ENCODE results near the gene MYO9A. TPM values are rescaled to one million over a fixed set of nuclear protein-coding genes. Genes with fewer than 3 reads are reported as not detected.

Gene MYO9A
- total and polyA plus RNA-seq, 2 donors (not counting 1 experiment from before 2014, with no cell fraction given) = 6.2 to 66.1 TPM

- Histone ChIP-seq H3K4me1 (ENCODE audit: control insufficient read depth in 2 of 2, insufficient read depth in 2 of 2, low read length in 2 of 2) (no peaks in the 10 kb centered on the region), H3K9ac (ENCODE audit: low read length) (no peak overlapping the region), H4K20me1 (ENCODE audit: control insufficient read depth, insufficient read depth, low read length, poor library complexity, severe bottlenecking) (no peaks in the 10 kb centered on the region), H3K27ac (ENCODE audit: low read length in 2 of 2) (no peak overlapping the region), H3K9me3 (ENCODE audit: control extremely low read depth in 1 of 3, control insufficient read depth in 2 of 3, insufficient read depth in 1 of 3, low read length in 2 of 3) (peaks cover 0 to 11% (median 3%) of the 10 kb centered on the region in 3 donors), H3K4me3 (ENCODE audit: control extremely low read depth in 1 of 5, extremely low read depth in 1 of 5, insufficient read depth in 1 of 5, low read depth in 2 of 5, low read length in 4 of 5) (no peak overlapping the region), H3K27me3 (replicated peaks in 1 of 4; ENCODE audit: control extremely low read depth in 1 of 4, control insufficient read depth in 3 of 4, insufficient read depth in 4 of 4, low read length in 3 of 4) (no peaks in the 10 kb centered on the region), H3K4me2 (replicated peaks; ENCODE audit: low read depth, low read length, poor library complexity, severe bottlenecking) (no peak overlapping the region), H3K36me3 (replicated peaks in 1 of 2; ENCODE audit: control extremely low read depth in 1 of 2, control insufficient read depth in 1 of 2, extremely low read depth in 1 of 2, insufficient read depth in 2 of 2, low read length in 1 of 2) (peaks cover 5 to 6% of the 10 kb centered on the region in 2 experiments), H2AFZ (ENCODE audit: insufficient read depth, low read depth, low read length, poor library complexity, severe bottlenecking) (no peak overlapping the region), H3K79me2 (ENCODE audit: control insufficient read depth, insufficient read depth, low read length) (peaks cover 18% of the 10 kb centered on the region)
- Mint-ChIP-seq H3K27ac (no peak overlapping the region), H3K9me3 (ENCODE audit: insufficient read depth) (no peaks in the 10 kb centered on the region), H3K4me1 (no peaks in the 10 kb centered on the region), H3K27me3 (no peaks in the 10 kb centered on the region), H3K4me3 (no peak overlapping the region)
- intact Hi-C loops (cut with micrococcal nuclease) = no loop called here
- no peak for ATAC-seq (ENCODE audit: low read depth)
- no peak for TF ChIP-seq EZH2 (IDR thresholded peaks at IDR 0.05; ENCODE audit: borderline replicate concordance, insufficient read depth, low read depth, low read length, poor library complexity, severe bottlenecking)
- no peak for TF ChIP-seq CTCF (IDR thresholded peaks at IDR 0.05)
- ChIA-PET POLR2A (no interaction called here), CTCF (no interaction called here)
- DNase-seq = no peak
- 95% methylated on average over 2 of the region's 4 CpGs for WGBS (ENCODE audit: insufficient coverage)
Measured at GRCh38 chr15:72037321-72037720, 80.6 kb downstream of the MYO9A start.

GRCh38 chr15:72034859-72035650, 82.9 kb downstream of the MYO9A start:
- intact Hi-C loops (cut with micrococcal nuclease) = no loop called here
- peaks cover 17% of the 10 kb centered on the region for H3K79me2 ChIP-seq (ENCODE audit: control insufficient read depth, insufficient read depth, low read length)
- no peak for TF ChIP-seq CTCF (IDR thresholded peaks at IDR 0.05)
- TF ChIP-seq EZH2 (IDR thresholded peaks at IDR 0.05; ENCODE audit: borderline replicate concordance, insufficient read depth, low read depth, low read length, poor library complexity, severe bottlenecking) = no peak
- ATAC-seq (ENCODE audit: low read depth) = no peak
- H3K4me3 Mint-ChIP-seq = no peak overlapping the region
- DNase-seq = no peak
- H4K20me1 ChIP-seq (ENCODE audit: control insufficient read depth, insufficient read depth, low read length, poor library complexity, severe bottlenecking) = no peaks in the 10 kb centered on the region
- WGBS (ENCODE audit: insufficient coverage) = 93% methylated on average over 3 of the region's 4 CpGs
- peaks cover 0 to 11% (median 3%) of the 10 kb centered on the region in 3 donors for H3K9me3 ChIP-seq (ENCODE audit: control extremely low read depth in 1 of 3, control insufficient read depth in 2 of 3, insufficient read depth in 1 of 3, low read length in 2 of 3)
- H3K36me3 ChIP-seq (replicated peaks in 1 of 2; ENCODE audit: control extremely low read depth in 1 of 2, control insufficient read depth in 1 of 2, extremely low read depth in 1 of 2, insufficient read depth in 2 of 2, low read length in 1 of 2) = peaks cover 3 to 4% of the 10 kb centered on the region in 2 experiments
- CTCF ChIA-PET = no interaction called here
- H3K27me3 Mint-ChIP-seq = no peaks in the 10 kb centered on the region
- H3K27ac ChIP-seq (ENCODE audit: low read length in 2 of 2) = no peak overlapping the region
- POLR2A ChIA-PET = no interaction called here
- H3K9me3 Mint-ChIP-seq (ENCODE audit: insufficient read depth) = no peaks in the 10 kb centered on the region
- no peak overlapping the region for H3K27ac Mint-ChIP-seq
- no peak overlapping the region for H3K4me2 ChIP-seq (replicated peaks; ENCODE audit: low read depth, low read length, poor library complexity, severe bottlenecking)
- H3K4me3 ChIP-seq (ENCODE audit: control extremely low read depth in 1 of 5, extremely low read depth in 1 of 5, insufficient read depth in 1 of 5, low read depth in 2 of 5, low read length in 4 of 5) = no peak overlapping the region
- H3K9ac ChIP-seq (ENCODE audit: low read length) = no peak overlapping the region
- no peaks in the 10 kb centered on the region for H3K4me1 Mint-ChIP-seq
- H3K27me3 ChIP-seq (replicated peaks in 1 of 4; ENCODE audit: control extremely low read depth in 1 of 4, control insufficient read depth in 3 of 4, insufficient read depth in 4 of 4, low read length in 3 of 4) = no peaks in the 10 kb centered on the region
- H3K4me1 ChIP-seq (ENCODE audit: control insufficient read depth in 2 of 2, insufficient read depth in 2 of 2, low read length in 2 of 2) = no peaks in the 10 kb centered on the region
- no peak overlapping the region for H2AFZ ChIP-seq (ENCODE audit: insufficient read depth, low read depth, low read length, poor library complexity, severe bottlenecking)

Measured in B cell (primary cell).